HG03280 (cell line): ENCODE data around the gene FOXD2.

Experiments
- ATAC-seq: cut with Tn5 transposase; IDR thresholded peaks from one replicate; pipeline ENCODE4 v1.9.1; 2021; ENCODE audit warnings: mild to moderate bottlenecking, moderate library complexity; ENCODE audit not compliant: unreplicated experiment

Gene FOXD2

GRCh38 chr1:47416319-47417169 lies 21.3 kb upstream of the FOXD2 start:
- no peak for ATAC-seq

- ATAC-seq = no peak
Observed at GRCh38 chr1:47417170-47418044, 20.4 kb upstream of the FOXD2 start.

GRCh38 chr1:47418122-47418521 lies 19.7 kb upstream of the FOXD2 start:
- no peak for ATAC-seq

- no peak for ATAC-seq
Observed at GRCh38 chr1:47418681-47419325, 19.0 kb upstream of the FOXD2 start.

GRCh38 chr1:47420547-47420946 lies 17.3 kb upstream of the FOXD2 start:
- no peak for ATAC-seq

GRCh38 chr1:47423872-47424271 lies 14.0 kb upstream of the FOXD2 start:
- ATAC-seq = no peak

GRCh38 chr1:47424336-47424982 lies 13.4 kb upstream of the FOXD2 start:
- no peak for ATAC-seq

GRCh38 chr1:47431534-47431933 lies 6.3 kb upstream of the FOXD2 start:
- ATAC-seq = no peak

- ATAC-seq = no peak
Observed at GRCh38 chr1:47432071-47433036, 5.5 kb upstream of the FOXD2 start.

GRCh38 chr1:47433037-47433421 lies 4.8 kb upstream of the FOXD2 start:
- no peak for ATAC-seq

GRCh38 chr1:47433477-47434050 lies 4.3 kb upstream of the FOXD2 start:
- no peak for ATAC-seq

- ATAC-seq = no peak
Observed at GRCh38 chr1:47434051-47434842, 3.6 kb upstream of the FOXD2 start.

GRCh38 chr1:47435506-47436303 lies 2.1 kb upstream of the FOXD2 start:
- ATAC-seq = no peak

GRCh38 chr1:47436304-47436978 lies 1.4 kb upstream of the FOXD2 start:
- ATAC-seq = peak; percentile 38

GRCh38 chr1:47436979-47437446 lies 831 bp upstream of the FOXD2 start:
- peak; percentile 10 for ATAC-seq

GRCh38 chr1:47438165-47439016 lies 547 bp downstream of the FOXD2 start:
- no peak for ATAC-seq
